HFFc6 (cell line): Measurements from ENCODE around the gene CALN1. TPM values are rescaled to one million over a fixed set of nuclear protein-coding genes. Genes with fewer than 3 reads are reported as not detected.
"Not testable (repeated sequence)": the region's sequence is repeated elsewhere in the genome, so short reads cannot be mapped to it uniquely, and the experiment has no call there.

ENCODE experiments used
- DNase-seq: peaks from one replicate; pipeline ENCODE4 v3.0.0-alpha.2; 2018
- H3K27ac Mint-ChIP-seq: 2 replicates; pipeline ENCODE4 v1.8.0; 2020; ENCODE audit warnings: mild to moderate bottlenecking, mixed read lengths
- H3K27me3 Mint-ChIP-seq: 2 replicates; pipeline ENCODE4 v1.8.0; 2021; ENCODE audit warnings: mild to moderate bottlenecking, moderate library complexity, mixed read lengths; ENCODE audit not compliant: insufficient read depth
- H3K36me3 Mint-ChIP-seq: 2 replicates; pipeline ENCODE4 v1.8.0; 2021; ENCODE audit warnings: low read depth, mixed read lengths
- H3K4me1 Mint-ChIP-seq: 2 replicates; pipeline ENCODE4 v1.8.0; 2020; ENCODE audit warnings: low read depth, mixed read lengths
- H3K4me3 Mint-ChIP-seq: 2 replicates; pipeline ENCODE4 v1.8.0; 2020; ENCODE audit warnings: mild to moderate bottlenecking, moderate library complexity, mixed read lengths
- H3K9me3 Mint-ChIP-seq: 2 replicates; pipeline ENCODE4 v1.8.0; 2020; ENCODE audit warnings: mild to moderate bottlenecking, mixed read lengths
- CTCF ChIP-seq: fragments of 200-600 bp; sonication (generic); IDR thresholded peaks from 2 replicates; pipeline ENCODE4 v1.5.0; 2021; ENCODE audit warnings: antibody characterized with exemption, mild to moderate bottlenecking
- total RNA-seq, 6 experiments: library from RNA; stranded (reverse); fragmentation: NEBNext Ultra II Directional; extraction: Animal tissue kit (Norgen Biotek cat#: 25700); gene quantifications; 2 replicates in 1 of 6; 3 replicates in 5 of 6; pipeline ENCODE4 v1.2.3, GENCODE V29; 2021

CALN1 gene
- total RNA-seq, 6 experiments from 2014 or later = not detected

- Mint-ChIP-seq H3K9me3 (peaks cover 17% of the 10 kb centered on the region), H3K36me3 (no peaks in the 10 kb centered on the region), H3K27me3 (peaks cover 2% of the 10 kb centered on the region; the same call in 1 of the 2 replicates), H3K4me1 (no peaks in the 10 kb centered on the region), H3K4me3 (no peak overlapping the region), H3K27ac (no peak overlapping the region)
- no peak for DNase-seq
- no peak for TF ChIP-seq CTCF
Observed at GRCh38 chr7:72386118-72386517, 26.0 kb downstream of the CALN1 start.

GRCh38 chr7:72362246-72362645 is 49.9 kb downstream of the CALN1 start:
- no peaks in the 10 kb centered on the region for H3K4me1 Mint-ChIP-seq
- H3K27me3 Mint-ChIP-seq = no peaks in the 10 kb centered on the region
- TF ChIP-seq CTCF = no peak
- peaks cover 13% of the 10 kb centered on the region for H3K9me3 Mint-ChIP-seq
- DNase-seq = no peak
- no peak overlapping the region for H3K4me3 Mint-ChIP-seq
- H3K27ac Mint-ChIP-seq = no peak overlapping the region
- H3K36me3 Mint-ChIP-seq = no peaks in the 10 kb centered on the region

- H3K4me3 Mint-ChIP-seq = no peak overlapping the region
- H3K27me3 Mint-ChIP-seq = no peaks in the 10 kb centered on the region; the same call in none of the 2 replicates
- no peaks in the 10 kb centered on the region for H3K4me1 Mint-ChIP-seq
- no peak for DNase-seq
- no peaks in the 10 kb centered on the region for H3K36me3 Mint-ChIP-seq
- H3K9me3 Mint-ChIP-seq = peaks cover 18% of the 10 kb centered on the region; the same call in 1 of the 2 replicates
- no peak for TF ChIP-seq CTCF
- no peak overlapping the region for H3K27ac Mint-ChIP-seq
Observed at GRCh38 chr7:72345208-72345727, 66.9 kb downstream of the CALN1 start.

GRCh38 chr7:72343991-72344390 is 68.1 kb downstream of the CALN1 start:
- Mint-ChIP-seq H3K9me3 (peaks cover 18% of the 10 kb centered on the region; the same call in 1 of the 2 replicates), H3K4me1 (no peaks in the 10 kb centered on the region), H3K27me3 (no peaks in the 10 kb centered on the region; the same call in none of the 2 replicates), H3K4me3 (no peak overlapping the region), H3K27ac (no peak overlapping the region), H3K36me3 (no peaks in the 10 kb centered on the region)
- no peak for DNase-seq
- no peak for TF ChIP-seq CTCF

- H3K36me3 Mint-ChIP-seq, H3K27me3 Mint-ChIP-seq, H3K4me3 Mint-ChIP-seq, H3K4me1 Mint-ChIP-seq, H3K27ac Mint-ChIP-seq, DNase-seq: not testable (repeated sequence)
- peaks cover 18% of the 10 kb centered on the region; the same call in 1 of the 2 replicates for H3K9me3 Mint-ChIP-seq
Observed at GRCh38 chr7:72343354-72343753, 68.8 kb downstream of the CALN1 start.

GRCh38 chr7:72337390-72338167 is 74.6 kb downstream of the CALN1 start:
- no peak for TF ChIP-seq CTCF
- Mint-ChIP-seq H3K36me3 (no peaks in the 10 kb centered on the region), H3K4me1 (no peaks in the 10 kb centered on the region), H3K27ac (no peak overlapping the region), H3K4me3 (no peak overlapping the region), H3K27me3 (peaks cover 2% of the 10 kb centered on the region; the same call in 1 of the 2 replicates), H3K9me3 (peaks cover 22% of the 10 kb centered on the region)
- DNase-seq = no peak
